ENCODE results near the gene CPT1B.

Gene CPT1B

DNA sequence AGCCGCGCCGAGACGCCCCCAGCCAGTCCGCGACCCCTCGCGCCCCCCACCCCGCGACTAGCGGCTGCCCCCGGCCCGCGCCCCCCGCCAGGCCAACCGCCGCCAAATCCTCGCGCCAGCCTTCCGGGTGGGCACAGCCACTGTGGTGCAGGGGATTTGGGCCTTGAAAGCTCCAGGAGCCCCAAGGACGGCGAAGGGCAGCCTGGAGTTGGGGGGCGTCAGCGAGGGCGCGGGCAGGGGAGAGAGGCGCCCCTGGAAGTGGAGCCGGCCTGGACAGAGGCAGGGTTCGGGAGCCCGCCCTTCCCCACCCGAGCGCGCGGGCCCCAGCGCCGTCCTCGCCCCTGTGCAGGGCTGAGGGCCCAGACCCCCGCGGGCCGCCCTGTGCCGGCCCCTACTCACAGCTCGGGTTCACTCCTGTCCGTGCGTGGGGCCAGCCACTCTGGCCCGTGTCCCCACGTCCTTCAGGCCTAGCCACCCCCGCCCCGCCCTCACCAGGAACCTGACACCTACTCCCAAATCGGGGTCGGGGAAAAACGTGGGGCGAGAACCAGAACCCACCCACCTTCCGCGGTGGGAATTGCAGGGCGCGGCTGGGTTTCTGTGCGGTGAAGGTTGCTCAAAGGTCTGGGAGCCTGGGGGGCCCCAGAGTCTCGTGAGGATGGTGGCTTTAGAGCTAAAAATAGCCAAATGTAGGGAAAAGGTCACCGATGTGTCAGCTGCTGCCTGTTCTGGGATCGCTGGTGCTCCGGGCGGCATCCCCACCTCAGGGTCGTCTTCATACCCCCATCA, at the start of gene CPT1B:
TSS of gene CPT1B (minus strand) at position 441 of the 789 bp plus-strand sequence. CDS start 512 bp downstream, outside the sequence.
- Histone ChIP-seq H3K4me3 (no peak within 1 kb of the TSS), H3K27me3 (peaks cover 0 to 33% of the 10 kb centered on the region in 2 donors), H3K9me3 (no peaks in the 10 kb centered on the region), H3K4me1 (peaks cover 0 to 27% (median 21%) of the 10 kb centered on the region in 4 donors), H3K27ac (no peak within 1 kb of the TSS), H3K36me3 (peaks cover 0 to 15% (median 0%) of the 10 kb centered on the region in 3 donors)
- peak; percentile 3 to 60 for DNase-seq
- TF ChIP-seq, protein P1, sequence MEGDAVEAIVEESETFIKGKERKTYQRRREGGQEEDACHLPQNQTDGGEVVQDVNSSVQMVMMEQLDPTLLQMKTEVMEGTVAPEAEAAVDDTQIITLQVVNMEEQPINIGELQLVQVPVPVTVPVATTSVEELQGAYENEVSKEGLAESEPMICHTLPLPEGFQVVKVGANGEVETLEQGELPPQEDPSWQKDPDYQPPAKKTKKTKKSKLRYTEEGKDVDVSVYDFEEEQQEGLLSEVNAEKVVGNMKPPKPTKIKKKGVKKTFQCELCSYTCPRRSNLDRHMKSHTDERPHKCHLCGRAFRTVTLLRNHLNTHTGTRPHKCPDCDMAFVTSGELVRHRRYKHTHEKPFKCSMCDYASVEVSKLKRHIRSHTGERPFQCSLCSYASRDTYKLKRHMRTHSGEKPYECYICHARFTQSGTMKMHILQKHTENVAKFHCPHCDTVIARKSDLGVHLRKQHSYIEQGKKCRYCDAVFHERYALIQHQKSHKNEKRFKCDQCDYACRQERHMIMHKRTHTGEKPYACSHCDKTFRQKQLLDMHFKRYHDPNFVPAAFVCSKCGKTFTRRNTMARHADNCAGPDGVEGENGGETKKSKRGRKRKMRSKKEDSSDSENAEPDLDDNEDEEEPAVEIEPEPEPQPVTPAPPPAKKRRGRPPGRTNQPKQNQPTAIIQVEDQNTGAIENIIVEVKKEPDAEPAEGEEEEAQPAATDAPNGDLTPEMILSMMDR (IDR thresholded peaks at IDR 0.05): no peak
- intact Hi-C loops (cut with DNase I; ENCODE audit: low total_unique reads): no loop called here

DNA sequence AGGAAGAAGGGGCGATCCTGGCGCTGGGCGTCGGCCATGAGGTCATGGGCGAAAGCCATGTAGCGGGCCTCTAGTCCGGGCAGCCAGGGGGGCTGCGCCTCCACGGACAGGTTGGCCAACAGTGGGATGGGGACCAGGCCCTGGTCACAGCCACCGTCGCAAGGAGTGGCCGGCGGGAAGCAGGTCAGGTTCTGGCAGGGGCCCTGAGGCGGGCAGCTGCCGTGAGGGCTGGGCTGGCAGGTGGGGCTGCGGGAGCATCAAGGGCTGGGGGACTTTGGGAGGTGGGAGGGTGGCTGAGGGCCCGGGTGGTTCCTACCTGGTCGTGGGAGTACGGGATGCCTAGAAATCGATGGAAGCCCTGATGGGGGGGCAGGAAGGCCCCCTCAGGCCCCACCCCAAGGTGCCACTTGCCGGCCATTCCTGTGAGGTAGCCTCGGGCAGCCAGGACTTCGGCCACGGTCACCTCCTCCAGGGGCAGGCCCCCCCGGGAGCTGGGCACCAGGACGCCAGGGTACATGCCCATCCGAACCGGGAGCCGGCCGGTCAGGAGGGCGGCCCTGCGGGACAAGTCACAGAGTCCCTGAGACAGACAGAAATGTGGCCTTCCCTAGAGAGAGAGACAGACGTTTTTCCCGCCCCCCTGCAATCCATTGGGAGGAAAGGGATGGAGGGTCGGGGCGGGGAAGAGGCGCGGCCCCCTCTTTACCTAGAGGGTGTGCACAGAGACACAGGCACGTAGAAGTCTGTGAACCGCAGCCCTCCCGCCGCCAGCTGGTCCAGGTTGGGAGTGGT, 48.8 kb upstream of the CPT1B start:
- DNase-seq: no peak

DNA sequence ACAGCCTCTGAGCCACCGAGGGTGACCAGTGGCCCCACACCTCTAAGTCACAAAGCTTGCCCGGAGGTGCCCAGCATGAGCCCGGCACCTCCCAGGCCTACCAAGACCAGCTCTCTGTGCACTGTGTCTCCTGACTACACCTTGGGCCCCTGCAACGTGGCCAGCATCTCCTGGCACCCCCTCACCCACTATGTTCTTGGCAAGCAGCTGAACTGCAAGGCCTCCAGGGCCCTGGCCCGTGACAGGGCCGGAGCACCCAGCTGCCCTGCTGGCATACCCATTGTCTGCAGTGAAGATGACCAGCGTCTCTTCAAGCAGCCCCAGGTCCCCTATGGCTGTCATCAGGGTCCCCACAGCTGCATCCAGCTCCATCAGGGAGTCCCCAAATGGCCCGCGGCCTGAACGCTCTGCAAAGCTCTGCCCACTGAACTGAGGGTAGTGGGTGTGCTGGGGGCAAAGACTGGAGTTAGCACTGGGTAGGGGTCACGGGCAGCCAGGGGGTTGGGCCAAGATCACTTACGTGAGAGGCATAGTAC, 48.2 kb upstream of the CPT1B start:
- intact Hi-C loops (cut with DNase I; ENCODE audit: low total_unique reads): no loop called here
- H3K36me3 ChIP-seq: peaks cover 0 to 16% (median 0%) of the 10 kb centered on the region in 3 donors
- H3K27ac ChIP-seq: no peak overlapping the region
- H3K27me3 ChIP-seq: peaks cover 0 to under 1% of the 10 kb centered on the region in 2 donors
- peaks cover 0 to 20% (median 17%) of the 10 kb centered on the region in 4 donors for H3K4me1 ChIP-seq
- TF ChIP-seq, protein P1 (IDR thresholded peaks at IDR 0.05): no peak
- no peaks in the 10 kb centered on the region for H3K9me3 ChIP-seq
- H3K4me3 ChIP-seq: no peak overlapping the region
- no peak for DNase-seq

More for the DNA sequence above, 48.8 kb upstream of the CPT1B start:
- H3K27ac ChIP-seq: peak overlapping the region; percentile 66 to 82
- peaks cover 0 to 19% (median 17%) of the 10 kb centered on the region in 4 donors for H3K4me1 ChIP-seq
- H3K4me3 ChIP-seq: peak overlapping the region; percentile 62 to 81
- TF ChIP-seq, protein P1 (IDR thresholded peaks at IDR 0.05): no peak
- peaks cover 0 to 16% (median 0%) of the 10 kb centered on the region in 3 donors for H3K36me3 ChIP-seq
- no peaks in the 10 kb centered on the region for H3K27me3 ChIP-seq
- no peaks in the 10 kb centered on the region for H3K9me3 ChIP-seq
- intact Hi-C loops (cut with DNase I; ENCODE audit: low total_unique reads): no loop called here

DNA sequence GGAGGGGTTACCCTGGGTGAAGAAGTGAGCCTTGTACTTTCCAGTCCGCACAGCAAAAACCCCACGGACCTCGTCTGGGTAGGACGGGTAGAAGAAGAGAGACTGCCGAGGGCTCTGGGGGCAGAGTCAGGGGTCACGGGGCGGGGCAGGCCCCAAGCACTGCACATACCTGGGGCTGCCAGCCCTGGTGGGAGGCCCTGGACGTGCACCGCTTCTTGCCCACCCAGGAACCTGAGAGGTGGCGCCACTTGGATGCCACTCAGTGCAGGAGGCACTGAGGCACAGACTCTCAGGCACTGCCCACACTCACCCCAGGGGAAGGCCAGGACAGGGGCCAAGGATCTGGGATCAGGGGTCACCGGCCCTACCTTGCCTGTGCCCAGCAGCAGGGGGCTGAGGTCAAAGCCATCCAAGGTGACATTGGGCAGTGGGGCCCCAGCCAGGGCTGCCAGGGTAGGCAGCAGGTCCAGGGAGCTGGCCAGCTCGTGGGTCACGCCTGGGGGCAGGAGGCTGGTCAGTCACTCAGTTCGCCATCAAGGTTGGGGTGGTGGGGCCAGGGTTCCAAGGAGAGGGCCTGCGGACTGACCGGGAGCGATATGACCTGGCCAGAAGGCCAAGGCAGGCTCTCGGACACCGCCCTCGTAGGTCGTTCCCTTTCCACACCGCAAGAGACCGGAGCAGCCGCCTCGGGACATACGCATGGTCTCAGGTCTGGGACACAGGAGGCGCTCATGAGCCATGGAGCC, 47.5 kb upstream of the CPT1B start:
- DNase-seq: no peak
- intact Hi-C loops (cut with DNase I; ENCODE audit: low total_unique reads): no loop called here
- TF ChIP-seq, protein P1 (IDR thresholded peaks at IDR 0.05): no peak
- Histone ChIP-seq H3K4me3 (no peak overlapping the region), H3K9me3 (no peaks in the 10 kb centered on the region), H3K4me1 (peaks cover 0 to 24% (median 18%) of the 10 kb centered on the region in 4 donors), H3K36me3 (peaks cover 0 to 16% (median 0%) of the 10 kb centered on the region in 3 donors), H3K27me3 (peaks cover 0 to 7% of the 10 kb centered on the region in 2 donors), H3K27ac (no peak overlapping the region)

DNA sequence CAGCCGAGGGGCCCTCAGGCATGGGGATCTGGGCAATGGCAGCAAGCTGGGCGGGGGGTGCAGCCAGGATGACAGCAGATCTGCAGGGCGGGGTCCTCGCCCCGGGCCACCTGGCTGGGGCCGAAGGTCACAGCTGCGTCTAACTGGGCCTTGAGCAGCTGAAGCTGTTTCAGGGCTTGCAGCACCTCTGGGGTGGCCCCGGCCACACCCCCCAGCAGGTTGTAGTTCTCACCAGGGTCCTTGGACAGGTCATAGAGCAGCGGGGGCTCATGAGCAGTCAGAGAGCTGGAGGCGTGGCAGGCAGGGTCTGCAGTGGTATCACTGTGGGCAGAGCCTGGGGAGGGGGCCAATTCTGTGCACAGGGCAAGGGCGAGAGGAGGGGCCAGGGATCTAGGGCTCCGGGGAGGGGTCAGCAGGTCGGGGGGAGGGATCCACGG, 46.9 kb upstream of the CPT1B start:
- H3K27me3 ChIP-seq: peaks cover 0 to 10% of the 10 kb centered on the region in 2 donors
- no peak overlapping the region for H3K27ac ChIP-seq
- intact Hi-C loops (cut with DNase I; ENCODE audit: low total_unique reads): no loop called here
- H3K4me1 ChIP-seq: peaks cover 0 to 30% (median 21%) of the 10 kb centered on the region in 4 donors
- peaks cover 0 to 16% (median 0%) of the 10 kb centered on the region in 3 donors for H3K36me3 ChIP-seq
- TF ChIP-seq, protein P1 (IDR thresholded peaks at IDR 0.05): no peak
- no peak for DNase-seq
- H3K4me3 ChIP-seq: no peak overlapping the region
- H3K9me3 ChIP-seq: no peaks in the 10 kb centered on the region
